A549 treated with Mapracorat at 1 μM for 4 hours (cell line): ENCODE results near the gene SLC43A3. TPM values are rescaled to one million over a fixed set of nuclear protein-coding genes. Genes with fewer than 3 reads are reported as not detected.

Source experiments
- total RNA-seq: library from RNA; stranded (reverse); fragments of 200-300 nt; extraction: Qiagen RNA extraction; gene quantifications from 5 replicates; pipeline ENCODE4 v1.2.3, GENCODE V29; 2022

SLC43A3 gene
- 0.26 to 0.55 TPM (median 0.45 TPM) in 5 replicates for total RNA-seq

DNA sequence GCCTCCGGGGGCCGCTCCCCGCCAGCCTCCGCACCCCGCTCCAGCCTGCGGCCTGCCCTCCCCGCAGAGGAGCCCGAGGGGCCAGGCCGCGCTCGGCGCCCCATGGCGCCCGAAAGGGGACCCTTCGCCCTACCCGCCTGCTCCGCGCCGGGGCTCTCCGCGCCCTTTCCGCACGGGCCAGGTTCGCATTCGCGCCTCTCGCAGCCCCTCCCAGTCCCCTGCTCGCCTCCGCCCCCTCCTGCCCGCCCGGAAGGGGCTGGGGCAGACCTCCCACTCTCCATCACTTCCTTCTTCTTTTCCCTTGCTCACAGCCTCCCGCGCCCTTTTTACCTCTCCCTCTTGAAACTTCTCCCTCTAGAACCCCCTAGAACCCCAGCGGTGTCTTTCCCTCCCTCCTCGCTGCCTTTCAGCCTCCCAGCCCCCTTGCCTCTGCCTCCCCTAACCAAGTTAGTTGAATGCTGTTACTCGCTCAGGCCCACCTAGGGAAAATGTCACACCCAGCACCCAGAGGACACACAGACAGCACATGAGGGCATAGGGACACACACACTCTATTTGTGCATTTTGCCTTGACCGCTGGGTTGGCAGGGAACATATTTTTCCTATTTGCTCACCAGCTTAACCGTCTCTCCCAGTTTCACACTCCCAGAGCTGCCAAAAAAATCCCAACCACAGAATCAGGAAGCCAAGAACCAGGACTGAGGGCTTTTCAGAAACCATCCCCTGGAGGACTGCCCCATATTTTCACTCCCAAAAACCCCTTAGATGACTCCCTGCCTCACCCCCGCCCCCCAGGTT, at the start of gene SLC43A3:
TSS of gene SLC43A3 (minus strand) at position 193 of the 798 bp plus-strand sequence. CDS start 949 bp downstream, outside the sequence.

GRCh38 chr11:57460022-57460757, 33.3 kb upstream of the SLC43A3 start, which contains the start of gene RTN4RL2:
Gene RTN4RL2, plus strand, starts transcription at chr11:57460528. Its CDS starts 338 bp downstream, at chr11:57460866.

GRCh38 chr11:57390535-57390934, 36.4 kb downstream of the SLC43A3 start, which contains the start of gene PRG2:
Gene PRG2, minus strand, starts transcription at chr11:57390650. Its CDS starts 706 bp downstream, at chr11:57389944.

DNA sequence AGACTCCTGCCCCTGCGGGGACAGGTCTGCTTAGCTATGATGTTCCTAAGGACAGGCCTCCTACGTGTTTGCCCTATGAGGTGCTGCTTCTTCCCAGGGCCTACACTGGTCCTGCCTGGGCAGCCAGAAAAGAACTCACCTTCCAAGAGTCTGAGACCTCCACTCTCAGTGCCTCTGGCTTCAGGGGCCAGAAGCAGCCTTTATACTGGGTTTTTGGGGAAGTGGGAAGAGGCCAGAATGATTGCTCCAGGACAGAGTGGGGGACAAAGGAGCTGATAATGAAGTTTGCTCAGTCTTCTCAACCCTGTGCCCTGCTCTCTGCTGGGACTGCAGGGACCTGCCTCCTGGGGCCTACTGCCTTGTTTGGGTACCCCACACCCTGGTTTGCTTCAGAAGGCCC, 45.9 kb downstream of the SLC43A3 start, which contains the start of gene PRG3:
TSS of gene PRG3 (minus strand) at position 176 of the 400 bp plus-strand sequence. CDS start 442 bp downstream, outside the sequence.

Other genes with a start within 250 kb of the SLC43A3 start
- not detected in 5 replicates for gene LRRC55, start 245.2 kb downstream of the SLC43A3 start, total RNA-seq
- gene APLNR, start 189.9 kb downstream of the SLC43A3 start, total RNA-seq, result 0.05 to 0.07 TPM in 2 of 5 replicates, not detected in the others
- 69.6 to 91.9 TPM (median 88.9 TPM) in 5 replicates for gene TNKS1BP1, start 102.2 kb downstream of the SLC43A3 start, total RNA-seq
- 202 to 254 TPM (median 221 TPM) in 5 replicates for gene SSRP1, start 91.2 kb downstream of the SLC43A3 start, total RNA-seq
- gene P2RX3, start 88.8 kb downstream of the SLC43A3 start, total RNA-seq, result 0.10 to 0.29 TPM (median 0.18 TPM) in 5 replicates
- not detected in 5 replicates for gene PRG3, start 46.0 kb downstream of the SLC43A3 start, total RNA-seq
- gene PRG2, start 36.5 kb downstream of the SLC43A3 start, total RNA-seq, result not detected in 5 replicates
- gene RTN4RL2, start 33.4 kb upstream of the SLC43A3 start, total RNA-seq, result 49.0 to 100 TPM (median 88.4 TPM) in 5 replicates
- gene SLC43A1, start 88.6 kb upstream of the SLC43A3 start, total RNA-seq, result 2.1 to 3.3 TPM (median 2.6 TPM) in 5 replicates
- 146 to 173 TPM (median 158 TPM) in 5 replicates for gene TIMM10, start 103.6 kb upstream of the SLC43A3 start, total RNA-seq
- not detected in 5 replicates for gene SMTNL1, start 110.5 kb upstream of the SLC43A3 start, total RNA-seq
- 34.7 to 42.5 TPM (median 39.8 TPM) in 5 replicates for gene UBE2L6, start 140.6 kb upstream of the SLC43A3 start, total RNA-seq
- gene SERPING1, start 170.6 kb upstream of the SLC43A3 start, total RNA-seq, result 0.63 to 1.0 TPM (median 0.83 TPM) in 5 replicates
- gene YPEL4, start 222.8 kb upstream of the SLC43A3 start, total RNA-seq, result 0.13 to 0.41 TPM (median 0.18 TPM) in 5 replicates
- 26.8 to 28.8 TPM (median 28.0 TPM) in 5 replicates for gene CLP1, start 230.6 kb upstream of the SLC43A3 start, total RNA-seq
- gene ZDHHC5, start 241.0 kb upstream of the SLC43A3 start, total RNA-seq, result 68.3 to 76.4 TPM (median 69.7 TPM) in 5 replicates